Activated T-helper 1 cell treated with anti-CD3 and anti-CD28 coated beads, Interleukin-2, amount 50 U/mL, for 16 hours (primary cell): ENCODE results near the gene DHRS2.
A peak's percentile ranks its signal among the peaks of the same experiment; 100 is the strongest.
"Not testable (repeated sequence)": the region's sequence is repeated elsewhere in the genome, so short reads cannot be mapped to it uniquely, and the experiment has no call there.

Experiments
- DNase-seq, 2 donors: peaks; one replicate each; pipeline ENCODE4 v3.0.0-alpha.2; 2020; ENCODE audit warnings: low read depth in 1 of 2, low spot score in 1 of 2

Gene DHRS2, protein sequence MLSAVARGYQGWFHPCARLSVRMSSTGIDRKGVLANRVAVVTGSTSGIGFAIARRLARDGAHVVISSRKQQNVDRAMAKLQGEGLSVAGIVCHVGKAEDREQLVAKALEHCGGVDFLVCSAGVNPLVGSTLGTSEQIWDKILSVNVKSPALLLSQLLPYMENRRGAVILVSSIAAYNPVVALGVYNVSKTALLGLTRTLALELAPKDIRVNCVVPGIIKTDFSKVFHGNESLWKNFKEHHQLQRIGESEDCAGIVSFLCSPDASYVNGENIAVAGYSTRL

GRCh38 chr14:23636317-23637211 lies at the start of gene DHRS2:
Gene DHRS2 (plus strand): TSS chr14:23636364. CDS start chr14:23638865, 2,501 bp downstream.
- DNase-seq = no peak

DNA sequence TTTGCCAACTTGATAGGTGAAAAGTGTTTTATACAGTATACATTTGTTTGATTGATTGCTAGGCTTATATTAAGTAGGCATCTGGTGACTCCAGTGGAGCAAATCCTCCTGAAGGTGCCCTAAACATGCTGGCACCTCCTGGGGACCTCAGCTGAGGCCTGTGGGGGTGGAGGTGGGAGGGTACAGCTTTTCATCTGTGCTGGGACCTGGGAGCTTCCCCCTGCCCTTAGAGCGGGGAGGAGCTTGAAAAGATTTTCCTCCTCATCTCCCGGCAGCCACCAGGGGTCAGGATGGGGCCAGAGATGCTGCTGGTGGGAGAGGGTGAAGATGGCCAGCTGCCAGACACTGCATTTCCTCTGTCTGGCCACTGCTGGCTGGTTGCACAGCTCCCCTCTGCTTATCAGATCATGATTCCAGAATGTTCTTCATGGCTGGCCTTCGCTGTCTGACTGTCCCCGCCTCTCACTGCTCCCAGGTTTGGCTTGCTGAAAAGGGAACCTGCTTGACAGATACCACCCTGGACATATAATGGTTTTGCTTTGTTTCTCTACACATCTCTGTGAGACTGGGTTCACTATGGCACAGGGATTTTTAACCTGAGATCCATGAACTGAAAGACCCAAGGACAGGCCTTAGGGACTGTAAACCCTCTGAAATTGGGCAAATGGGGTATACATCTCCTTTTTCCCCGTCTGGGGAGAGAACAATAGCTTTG lies 47.1 kb upstream of the DHRS2 start:
- DNase-seq = peak; percentile 66

- DNase-seq = no peak
Observed at GRCh38 chr14:23589606-23590005, 46.6 kb upstream of the DHRS2 start.

- DNase-seq = no peak
Observed at GRCh38 chr14:23590198-23590597, 46.0 kb upstream of the DHRS2 start.

GRCh38 chr14:23594191-23594590 lies 42.0 kb upstream of the DHRS2 start:
- DNase-seq = not testable (repeated sequence)

GRCh38 chr14:23600322-23600707 lies 35.8 kb upstream of the DHRS2 start:
- no peak for DNase-seq

GRCh38 chr14:23600806-23601205 lies 35.4 kb upstream of the DHRS2 start:
- DNase-seq = no peak

GRCh38 chr14:23601424-23601823 lies 34.7 kb upstream of the DHRS2 start:
- DNase-seq = no peak

- no peak for DNase-seq
Observed at GRCh38 chr14:23601845-23602180, 34.4 kb upstream of the DHRS2 start.

DNA sequence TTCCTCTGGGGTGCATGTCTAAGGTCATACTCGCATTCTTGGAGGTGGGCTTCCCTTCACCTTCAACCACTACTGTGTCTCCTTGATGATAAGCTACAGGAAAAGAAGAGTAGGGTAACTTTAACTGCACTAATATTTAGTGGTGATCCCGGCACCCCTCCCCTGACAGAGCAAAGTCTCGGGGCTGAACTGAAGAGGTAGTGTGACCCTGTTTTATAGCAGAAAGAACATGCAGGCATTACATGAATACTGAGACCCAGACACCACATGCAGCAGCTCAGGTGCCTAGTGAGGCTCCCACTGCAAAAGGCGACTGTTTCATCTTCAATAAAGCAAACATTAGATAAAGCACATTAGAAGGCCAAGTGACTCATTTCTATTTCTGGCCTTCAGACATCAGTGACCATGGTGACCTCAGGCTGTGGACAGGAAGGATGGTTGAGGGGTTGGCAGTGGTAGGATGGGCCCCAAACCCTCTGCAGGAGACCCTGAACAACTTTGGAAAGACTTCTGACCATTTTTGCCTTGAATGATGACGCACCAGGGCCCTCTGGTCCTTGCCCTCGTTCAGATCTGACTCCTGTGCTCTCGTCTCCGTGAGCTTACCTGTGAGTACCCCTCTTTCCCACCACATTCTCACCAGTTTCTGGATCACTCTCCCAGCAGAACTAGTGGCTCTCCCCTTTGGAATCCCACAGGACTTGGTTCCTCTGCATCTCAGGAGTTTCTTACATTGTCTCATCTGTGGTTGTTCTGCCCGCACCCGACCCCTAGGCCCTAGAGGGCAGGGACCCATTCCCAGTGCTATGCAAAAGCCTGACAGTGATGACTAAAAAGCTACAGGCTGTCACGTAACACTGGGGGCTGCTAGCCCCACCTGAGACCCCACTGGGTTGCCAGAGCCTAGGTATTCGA lies 33.7 kb upstream of the DHRS2 start:
- no peak for DNase-seq

GRCh38 chr14:23603103-23603502 lies 33.1 kb upstream of the DHRS2 start:
- no peak for DNase-seq

DNA sequence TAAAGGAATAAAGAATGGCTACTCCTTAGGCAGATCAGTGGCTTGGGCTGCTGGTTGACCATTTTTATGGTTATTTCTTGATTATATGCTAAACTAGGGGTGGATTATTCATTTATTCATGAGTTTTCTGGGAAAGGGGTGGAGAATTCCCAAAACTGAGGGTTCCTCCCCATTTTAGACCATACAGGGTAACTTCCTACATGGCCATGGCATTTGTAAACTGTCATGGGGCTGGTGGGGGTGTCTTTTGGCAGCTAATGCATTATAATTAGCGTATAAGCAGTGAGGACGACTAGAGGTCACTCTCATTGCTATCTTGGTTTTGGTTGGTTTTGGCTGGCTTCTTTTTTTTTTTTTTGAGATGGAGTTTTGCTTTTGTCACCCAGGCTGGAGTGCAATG lies 32.0 kb upstream of the DHRS2 start:
- no peak for DNase-seq

GRCh38 chr14:23604675-23605170 lies 31.4 kb upstream of the DHRS2 start:
- DNase-seq = no peak

- no peak for DNase-seq
Observed at GRCh38 chr14:23605931-23606585, 30.1 kb upstream of the DHRS2 start.

DNA sequence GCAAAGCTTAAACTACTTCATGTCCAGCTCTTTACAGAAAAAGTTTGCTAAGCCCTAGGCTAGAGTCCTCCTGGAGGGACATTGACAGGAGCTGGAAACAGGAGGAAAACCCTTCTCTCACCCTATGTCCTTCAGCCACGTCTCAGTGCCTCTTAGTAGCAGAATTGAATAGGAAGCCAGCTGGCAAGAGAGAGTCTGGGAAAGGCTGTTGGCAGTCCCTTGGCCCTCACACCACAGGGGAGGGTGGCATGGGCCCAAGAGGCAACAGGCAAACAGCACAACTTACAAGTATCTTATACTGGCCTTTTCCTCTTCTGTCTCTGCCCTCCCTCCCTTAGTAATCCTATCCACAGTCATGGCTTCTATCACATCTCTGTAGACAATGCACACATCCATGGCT lies 27.7 kb upstream of the DHRS2 start:
- DNase-seq = no peak

DNA sequence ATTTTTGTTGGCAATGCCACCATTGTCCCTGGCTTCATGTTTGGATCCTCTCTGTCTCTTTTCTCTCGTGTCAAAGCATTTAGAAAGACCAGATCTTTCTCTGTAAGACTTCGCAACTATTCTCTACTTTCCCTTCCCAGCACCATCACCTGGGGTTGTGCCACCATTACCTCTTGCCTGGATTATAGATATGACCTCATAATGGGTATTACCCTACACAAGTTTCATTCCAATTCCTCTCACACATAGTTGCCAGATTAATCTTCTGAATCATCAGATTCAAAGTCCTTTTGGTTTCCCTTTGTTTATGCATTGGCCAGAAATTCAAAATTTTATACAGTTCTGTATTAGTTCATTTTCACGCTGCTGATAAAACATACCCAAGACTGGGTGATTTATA lies 27.2 kb upstream of the DHRS2 start:
- no peak for DNase-seq

DNA sequence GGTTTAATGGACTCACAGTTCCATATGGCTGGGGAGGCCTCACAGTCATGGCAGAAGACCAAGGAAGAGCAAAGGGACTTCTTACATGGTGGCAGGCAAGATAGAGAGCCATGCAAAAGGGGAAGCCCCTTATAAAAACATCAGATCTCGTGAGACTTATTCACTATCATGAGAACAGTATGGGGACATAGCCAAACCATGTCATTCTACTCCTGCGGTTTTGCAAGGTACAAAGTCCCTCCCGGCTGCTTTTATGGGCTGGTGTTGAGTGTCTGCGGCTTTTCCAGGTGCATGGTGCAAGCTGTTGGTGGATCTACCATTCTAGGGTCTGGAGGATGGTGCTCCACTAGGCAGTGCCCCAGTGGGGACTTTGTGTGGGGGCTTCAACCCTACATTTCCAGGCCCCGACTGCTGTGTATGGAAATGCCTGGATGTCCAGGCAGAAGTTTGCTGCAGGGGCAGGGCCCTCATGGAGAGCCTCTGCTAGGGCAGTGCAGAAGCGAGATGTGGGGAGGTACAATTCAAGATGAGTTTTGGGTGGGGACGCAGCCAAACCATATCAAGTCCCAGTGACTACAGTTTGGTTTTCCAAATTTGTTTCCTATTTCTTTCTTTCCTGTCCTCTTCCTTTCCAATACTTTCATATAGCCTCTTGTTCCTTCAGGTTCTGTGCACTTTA lies 26.6 kb upstream of the DHRS2 start:
- not testable (repeated sequence) for DNase-seq

GRCh38 chr14:23610090-23610814 lies 25.9 kb upstream of the DHRS2 start:
- no peak for DNase-seq

DNA sequence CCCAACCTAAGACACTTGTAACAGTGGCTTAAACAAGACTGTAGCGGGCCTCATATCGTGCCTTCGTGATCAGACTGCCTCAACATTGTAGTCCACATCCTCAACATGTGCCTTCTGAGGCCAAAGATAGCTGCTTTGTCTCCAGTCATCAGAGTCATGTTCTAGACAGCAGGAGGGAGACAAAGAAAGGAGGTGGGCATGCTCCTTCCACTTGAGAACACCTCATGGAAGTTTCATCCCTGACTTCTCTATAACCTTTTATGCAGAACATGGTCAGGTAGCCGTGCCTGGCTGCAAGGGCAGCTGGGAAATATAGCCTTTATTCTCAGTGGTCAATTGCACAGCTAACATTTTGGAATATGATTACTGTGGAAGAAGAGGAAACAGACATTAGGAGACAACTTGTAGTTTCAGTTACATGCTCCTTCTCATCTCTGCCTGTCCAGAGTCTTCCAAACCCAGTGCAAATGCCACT lies 25.3 kb upstream of the DHRS2 start:
- no peak for DNase-seq
